ENCODE measurements around the gene C1QTNF6.

GRCh38 chr22:37174964-37175363 is 13.1 kb downstream of the C1QTNF6 start:
- TF ChIP-seq EZH2phosphoT487 (IDR thresholded peaks at IDR 0.05; ENCODE audit: borderline replicate concordance, low read depth, low read length) = no peak
- TF ChIP-seq, protein P1, sequence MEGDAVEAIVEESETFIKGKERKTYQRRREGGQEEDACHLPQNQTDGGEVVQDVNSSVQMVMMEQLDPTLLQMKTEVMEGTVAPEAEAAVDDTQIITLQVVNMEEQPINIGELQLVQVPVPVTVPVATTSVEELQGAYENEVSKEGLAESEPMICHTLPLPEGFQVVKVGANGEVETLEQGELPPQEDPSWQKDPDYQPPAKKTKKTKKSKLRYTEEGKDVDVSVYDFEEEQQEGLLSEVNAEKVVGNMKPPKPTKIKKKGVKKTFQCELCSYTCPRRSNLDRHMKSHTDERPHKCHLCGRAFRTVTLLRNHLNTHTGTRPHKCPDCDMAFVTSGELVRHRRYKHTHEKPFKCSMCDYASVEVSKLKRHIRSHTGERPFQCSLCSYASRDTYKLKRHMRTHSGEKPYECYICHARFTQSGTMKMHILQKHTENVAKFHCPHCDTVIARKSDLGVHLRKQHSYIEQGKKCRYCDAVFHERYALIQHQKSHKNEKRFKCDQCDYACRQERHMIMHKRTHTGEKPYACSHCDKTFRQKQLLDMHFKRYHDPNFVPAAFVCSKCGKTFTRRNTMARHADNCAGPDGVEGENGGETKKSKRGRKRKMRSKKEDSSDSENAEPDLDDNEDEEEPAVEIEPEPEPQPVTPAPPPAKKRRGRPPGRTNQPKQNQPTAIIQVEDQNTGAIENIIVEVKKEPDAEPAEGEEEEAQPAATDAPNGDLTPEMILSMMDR (conservative IDR thresholded peaks at IDR 0.05; ENCODE audit: low read length) = no peak
